GM18519 (cell line): Measurements from ENCODE around the gene COL5A3.
"Not testable (repeated sequence)": the region's sequence is repeated elsewhere in the genome, so short reads cannot be mapped to it uniquely, and the experiment has no call there.

Source experiments
- ATAC-seq: cut with Tn5 transposase; IDR thresholded peaks from one replicate; pipeline ENCODE4 v1.9.1; 2021; ENCODE audit warnings: mild to moderate bottlenecking, moderate library complexity; ENCODE audit not compliant: unreplicated experiment, low FRiP score

COL5A3 gene

DNA sequence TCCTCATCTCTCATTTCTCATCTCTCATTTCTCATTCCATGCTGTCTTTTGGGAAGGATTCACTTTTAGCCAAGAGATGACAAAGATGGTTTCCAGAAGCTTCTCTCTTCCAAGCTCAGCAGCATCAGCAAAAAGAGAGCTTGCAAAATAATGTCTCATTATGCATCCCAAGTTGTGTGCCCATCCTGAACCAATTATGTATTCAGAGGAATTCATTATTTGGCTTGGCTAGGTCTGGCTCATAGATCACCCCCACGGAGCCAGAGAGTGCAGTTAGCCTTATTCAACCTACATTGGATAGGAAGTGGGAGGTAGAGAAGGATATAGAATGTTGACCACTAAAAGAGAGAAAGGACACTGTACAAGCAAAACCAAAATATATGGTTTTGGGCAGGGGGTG, 68.6 kb downstream of the COL5A3 start:
- ATAC-seq = no peak

GRCh38 chr19:9941231-9941630, 69.1 kb downstream of the COL5A3 start:
- no peak for ATAC-seq

DNA sequence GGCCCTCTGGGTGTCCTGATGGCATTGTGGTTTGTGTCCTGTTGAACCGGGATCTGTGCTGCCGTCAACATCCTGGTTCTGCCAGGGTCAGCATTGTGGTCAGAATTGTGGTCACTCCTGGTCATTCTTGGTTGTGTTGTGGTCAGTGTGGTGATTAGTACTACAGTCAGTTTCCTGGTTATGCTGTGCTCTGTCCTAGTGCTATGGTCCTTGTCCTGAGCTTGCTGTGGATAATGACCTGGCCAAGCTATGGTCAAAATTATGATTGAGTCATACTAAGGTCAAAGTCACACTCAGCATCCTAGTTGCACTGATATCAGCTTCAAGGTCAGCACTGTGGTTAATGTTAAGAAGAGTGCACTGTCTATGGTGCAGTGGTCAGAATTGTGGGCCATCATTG, 69.5 kb downstream of the COL5A3 start:
- ATAC-seq = no peak

GRCh38 chr19:9939301-9939913, 70.9 kb downstream of the COL5A3 start:
- ATAC-seq = no peak

- ATAC-seq = no peak
These were observed 73.3 kb downstream of the COL5A3 start for GRCh38 chr19:9937001-9937411.

DNA sequence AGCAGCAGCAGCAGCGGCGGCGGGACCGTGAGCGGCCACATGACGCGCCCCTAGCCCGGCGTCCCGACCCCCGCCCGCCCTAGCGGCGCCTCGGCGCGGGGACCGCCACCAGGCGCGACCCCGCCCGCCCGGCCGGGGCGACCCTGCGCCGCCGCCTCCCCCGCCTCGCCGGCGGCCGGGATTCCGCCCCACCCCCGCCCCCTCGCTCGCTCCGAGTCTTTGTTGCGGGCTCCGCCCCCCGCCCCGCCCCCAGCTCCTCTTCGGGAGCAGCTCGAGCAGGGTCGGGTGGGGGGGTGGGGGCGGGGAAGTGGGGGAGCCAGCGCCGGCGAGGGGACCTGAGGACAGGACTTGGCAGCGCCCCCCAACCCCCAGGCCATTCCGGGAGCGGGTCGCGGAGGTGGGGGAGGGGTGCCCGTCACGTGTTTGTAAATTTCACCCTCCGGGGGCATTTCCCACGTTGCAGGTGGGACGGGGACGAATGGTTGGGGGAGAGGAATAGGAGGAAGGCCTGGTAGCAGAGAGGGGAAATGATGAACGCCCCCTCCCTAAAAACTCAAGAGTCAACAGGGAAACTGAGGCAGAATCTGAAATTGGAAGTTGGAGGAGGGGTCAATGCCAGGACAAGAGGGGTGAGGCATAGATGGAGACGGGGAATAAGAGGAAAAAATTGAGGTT, 73.8 kb downstream of the COL5A3 start, which contains the start of gene OLFM2:
TSS of gene OLFM2 (minus strand) at position 190 of the 675 bp plus-strand sequence. CDS start at position 41, 149 bp downstream.
- ATAC-seq = no peak

- no peak for ATAC-seq
These were observed 74.6 kb downstream of the COL5A3 start for GRCh38 chr19:9935506-9936325.

- ATAC-seq = no peak
These were observed 76.0 kb downstream of the COL5A3 start for GRCh38 chr19:9934132-9934950.

DNA sequence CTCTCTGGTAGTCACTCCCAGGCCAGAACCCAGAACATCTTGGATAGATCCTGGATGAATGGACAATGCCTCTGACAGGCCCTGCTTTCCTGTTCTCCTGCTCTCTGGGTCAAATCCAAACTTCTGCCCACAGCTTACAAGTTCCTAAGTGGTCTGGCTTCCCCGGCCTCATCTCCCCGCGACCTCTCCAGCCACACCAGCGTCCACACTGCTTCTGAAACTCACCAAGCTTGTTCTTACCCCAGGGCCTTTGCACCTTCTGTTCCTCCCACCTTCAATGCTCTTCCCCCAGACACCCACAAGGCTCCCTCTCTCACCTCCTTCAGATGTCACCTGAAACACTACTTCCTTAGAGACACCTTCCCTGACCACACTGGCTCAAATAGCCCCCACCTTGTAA, 77.5 kb downstream of the COL5A3 start:
- ATAC-seq = no peak

GRCh38 chr19:9931629-9932028, 78.7 kb downstream of the COL5A3 start:
- no peak for ATAC-seq

GRCh38 chr19:9923440-9923839, 86.9 kb downstream of the COL5A3 start:
- ATAC-seq = no peak

- ATAC-seq = not testable (repeated sequence)
These were observed 87.4 kb downstream of the COL5A3 start for GRCh38 chr19:9922782-9923379.

DNA sequence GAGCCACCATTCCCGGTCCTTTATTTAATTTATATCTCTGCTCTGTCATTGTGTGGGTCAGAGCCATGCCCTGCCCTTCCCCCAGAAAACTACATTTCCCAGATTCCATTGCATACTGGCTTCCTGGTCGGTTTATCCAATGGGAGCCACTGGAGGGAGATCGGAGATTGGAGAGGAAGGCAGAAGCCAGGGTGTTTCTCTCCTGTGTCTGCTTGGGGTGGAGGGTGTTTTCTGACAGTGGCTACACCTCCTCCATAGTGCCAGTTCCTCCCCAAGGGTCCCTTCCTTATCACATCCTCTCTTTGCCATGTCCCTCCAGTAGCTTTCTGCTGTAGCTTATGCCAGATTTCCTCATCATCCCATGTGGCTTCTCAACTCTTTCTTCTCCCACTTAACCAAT, 93.0 kb downstream of the COL5A3 start:
- ATAC-seq = no peak

DNA sequence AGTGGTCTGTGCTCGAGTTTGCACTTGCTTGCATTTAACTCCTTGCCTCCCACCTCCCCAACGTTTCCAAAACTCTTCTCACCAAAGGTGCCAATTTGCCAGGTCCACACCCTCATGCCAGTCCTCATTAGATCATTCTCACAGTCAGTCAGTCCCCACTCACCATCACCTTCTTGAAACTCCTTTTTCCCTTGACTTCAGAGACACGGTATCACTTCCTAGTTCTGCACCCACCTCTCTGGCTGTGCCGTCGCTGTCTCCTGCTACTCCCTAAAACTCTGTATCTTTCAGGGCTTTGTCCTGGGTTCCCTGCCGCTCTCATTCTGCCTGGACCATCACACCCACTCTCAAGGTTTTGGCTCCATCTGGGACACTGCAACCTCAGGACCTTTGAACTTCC, 93.6 kb downstream of the COL5A3 start:
- ATAC-seq = no peak

DNA sequence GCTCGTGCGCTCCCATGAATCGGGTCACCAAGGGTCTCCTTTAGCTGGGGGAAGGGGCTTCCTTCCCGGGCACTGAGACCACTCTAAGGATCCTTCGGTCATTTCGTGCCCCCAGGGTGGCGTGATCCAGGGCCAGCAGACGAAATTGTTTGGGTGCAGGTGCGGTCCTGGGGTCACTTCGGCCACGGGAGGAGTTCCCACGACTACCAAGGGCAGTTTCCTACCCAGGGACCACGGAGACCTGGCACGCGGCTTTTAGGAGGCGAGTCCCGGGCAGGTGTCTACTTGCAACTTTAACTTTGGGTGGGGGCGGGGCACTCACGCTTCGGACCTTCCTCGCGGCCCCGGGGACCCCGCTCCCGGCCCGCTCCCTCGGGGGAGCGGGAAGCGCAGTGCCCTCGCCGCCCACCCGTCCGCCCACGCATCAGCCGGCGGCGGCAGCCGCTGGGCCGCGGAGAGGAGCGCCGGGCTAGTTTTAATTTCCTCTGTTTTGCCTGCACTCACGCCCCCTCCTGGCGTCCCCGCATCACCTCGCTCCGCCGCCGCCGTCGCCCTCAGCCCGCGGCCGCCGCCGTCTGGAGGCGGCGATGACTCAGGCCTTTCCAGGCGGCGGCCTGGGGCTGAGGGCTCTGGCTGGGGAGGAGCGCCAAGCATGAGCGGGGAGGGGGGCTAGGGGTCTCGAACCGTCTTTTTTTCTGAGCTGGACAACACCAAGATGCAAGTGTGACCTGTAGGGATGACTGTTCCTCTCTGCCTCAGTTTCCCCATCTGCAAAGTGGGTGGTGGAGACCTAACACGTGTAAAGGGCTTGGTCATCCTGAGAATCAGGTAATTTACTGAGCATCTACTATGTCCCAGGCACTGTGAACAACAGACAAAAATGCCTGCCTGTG, 95.7 kb downstream of the COL5A3 start:
- ATAC-seq = no peak

GRCh38 chr19:9914001-9914314, 96.3 kb downstream of the COL5A3 start:
- ATAC-seq = no peak

DNA sequence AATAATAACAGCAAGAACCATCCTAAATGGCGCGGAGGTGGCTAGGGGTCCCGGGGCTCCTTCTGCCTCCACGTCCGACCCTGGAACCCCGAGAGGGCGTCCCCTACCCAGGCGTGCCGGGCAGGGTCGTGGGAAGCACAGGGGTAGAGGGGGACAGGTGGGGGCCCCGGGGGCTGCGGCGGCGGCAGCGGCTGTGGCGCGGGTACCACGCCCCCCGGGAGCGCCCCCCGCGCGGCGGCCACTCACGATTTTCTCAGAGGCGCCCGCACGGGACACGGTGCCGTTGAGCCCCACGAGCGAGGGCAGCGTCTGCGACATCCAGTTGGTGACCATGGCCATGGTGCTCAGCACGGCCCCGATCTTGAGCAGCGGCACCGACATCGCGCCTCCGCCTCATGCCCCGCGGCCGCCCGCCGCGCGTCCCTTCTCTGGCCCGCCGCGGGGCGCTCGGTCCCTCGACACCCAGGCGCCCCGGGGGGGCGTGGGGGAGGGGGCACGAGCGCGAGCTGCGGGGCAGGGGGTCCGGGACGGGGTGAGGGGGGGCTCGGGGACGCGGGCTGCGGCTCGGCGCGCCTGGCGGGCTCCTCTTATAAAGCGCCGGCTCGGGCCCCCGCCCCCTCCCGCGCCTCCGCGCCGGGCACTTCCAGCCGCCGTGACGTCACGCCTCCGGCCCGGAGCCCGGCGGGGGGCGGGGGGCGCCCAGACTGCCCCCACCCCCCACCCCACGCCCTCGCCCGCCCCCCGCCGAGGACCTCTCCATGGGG, 96.9 kb downstream of the COL5A3 start:
- ATAC-seq = no peak

- no peak for ATAC-seq
These were observed 97.6 kb downstream of the COL5A3 start for GRCh38 chr19:9912551-9913236.
